Measurements from ENCODE around the gene ZNF827. TPM values are rescaled to one million over a fixed set of nuclear protein-coding genes. Genes with fewer than 3 reads are reported as not detected.

ZNF827 gene
- total and polyA plus RNA-seq, 2 experiments from 2014 or later = 20.3 to 33.1 TPM

- Mint-ChIP-seq H3K4me1 (peaks cover 46% of the 10 kb centered on the region), H3K36me3 (ENCODE audit: low read depth) (peaks cover 21% of the 10 kb centered on the region), H3K27ac (no peak overlapping the region), H3K27me3 (ENCODE audit: insufficient read depth, low read depth, poor library complexity) (peaks cover 5% of the 10 kb centered on the region), H3K9me3 (no peaks in the 10 kb centered on the region), H3K4me3 (no peak overlapping the region)
- H3K27me3 ChIP-seq (ENCODE audit: insufficient read depth) = no peaks in the 10 kb centered on the region
- H3K36me3 ChIP-seq (ENCODE audit: insufficient read depth) = no peaks in the 10 kb centered on the region
- H3K27ac ChIP-seq (ENCODE audit: low read depth) = no peak overlapping the region
- peaks cover 38% of the 10 kb centered on the region for H3K4me1 ChIP-seq (ENCODE audit: insufficient read depth)
- ATAC-seq (no peak), DNase-seq (ENCODE audit: low spot score) (no peak)
- TF ChIP-seq STAT1 (IDR thresholded peaks at IDR 0.05; ENCODE audit: unreplicated experiment) (no peak), JUNB (IDR thresholded peaks at IDR 0.05; ENCODE audit: unreplicated experiment) (no peak), CREB1 (CRISPR knock-in tag; IDR thresholded peaks at IDR 0.05; ENCODE audit: low read depth) (no peak), ETS1 (IDR thresholded peaks at IDR 0.05) (no peak), EZH2phosphoT487 (IDR thresholded peaks at IDR 0.05; ENCODE audit: unreplicated experiment) (no peak), EZH2 (IDR thresholded peaks at IDR 0.05; ENCODE audit: low read depth, unreplicated experiment) (no peak), ZNF462 (CRISPR knock-in tag; IDR thresholded peaks at IDR 0.05) (no peak), ZNF114 (CRISPR knock-in tag; IDR thresholded peaks at IDR 0.05) (no peak), ZNF331 (CRISPR knock-in tag; IDR thresholded peaks at IDR 0.05; ENCODE audit: low read depth) (no peak), CTCF (conservative IDR thresholded peaks at IDR 0.05; ENCODE audit: low read depth in 2 of 2) (no peak), NANOG (IDR thresholded peaks at IDR 0.05; ENCODE audit: borderline replicate concordance) (no peak), POLR2AphosphoS5 (IDR thresholded peaks at IDR 0.05; ENCODE audit: low read depth) (no peak), REST (IDR thresholded peaks at IDR 0.05; ENCODE audit: unreplicated experiment) (no peak)
- H3F3A ChIP-seq (replicated peaks; ENCODE audit: low read depth) = no peaks in the 10 kb centered on the region; the same call in 1 of the 2 replicates
- H4K20me1 ChIP-seq (replicated peaks; ENCODE audit: insufficient read depth) = no peaks in the 10 kb centered on the region; the same call in none of the 2 replicates
- H3K9me2 ChIP-seq (ENCODE audit: insufficient read depth) = peaks cover 5% of the 10 kb centered on the region; the same call in 1 of the 2 replicates
- no peak overlapping the region for H2AFZ ChIP-seq
- H3K4me3 ChIP-seq = no peak overlapping the region
- peaks cover 91% of the 10 kb centered on the region for H3K79me2 ChIP-seq (replicated peaks; ENCODE audit: insufficient read depth)
- H3K4me2 ChIP-seq = no peak overlapping the region
Measured at GRCh38 chr4:145912376-145912775, 26.2 kb downstream of the ZNF827 start.

Measured in GM23338 (cell line).